RWPE1 (cell line): ENCODE measurements around the gene ISOC2.

Experiments used
- CTCF ChIA-PET: fragments of 350-600 bp; sonication (Branson Sonifier 250); formaldehyde crosslinking; extraction: SDS; loops from one replicate; lab custom pipeline; 2021; lab: Yijun Ruan, JAX
- POLR2A ChIA-PET: fragments of 400-600 bp; formaldehyde crosslinking; extraction: SDS; loops from one replicate; lab custom pipeline; 2020; ENCODE audit warnings: antibody characterized with exemption; ENCODE audit not compliant: low non-redundant PET; lab: Yijun Ruan, JAX
- DNase-seq: peaks from one replicate; pipeline ENCODE4 v3.0.0; 2012; ENCODE audit warnings: low spot score
- H3K27ac ChIP-seq: fragments of 450-650 bp; 2 replicates; pipeline ENCODE4 v1.5.1; 2017
- CTCF ChIP-seq: fragments of 450-650 bp; conservative IDR thresholded peaks from 2 replicates; pipeline ENCODE4 v1.5.1; 2017; ENCODE audit warnings: low read depth, mild to moderate bottlenecking

ISOC2 gene

GRCh38 chr19:55456347-55456746 lies 5.1 kb downstream of the ISOC2 start:
- TF ChIP-seq CTCF: no peak
- no peak for DNase-seq
- ChIA-PET POLR2A (no interaction called here), CTCF (no interaction called here)
- H3K27ac ChIP-seq: peak overlapping the region; percentile 57

- ChIA-PET CTCF (no interaction called here), POLR2A (interaction anchor here (0.5 kb wide), 1 partner anchor 80 kb away, joined by 6 read pairs; no protein-coding TSS in a partner anchor)
- no peak overlapping the region for H3K27ac ChIP-seq
- DNase-seq: no peak
- no peak for TF ChIP-seq CTCF
These were observed 5.7 kb downstream of the ISOC2 start for GRCh38 chr19:55455576-55456235.

GRCh38 chr19:55454787-55455243 lies 6.6 kb downstream of the ISOC2 start:
- peak; percentile 73 for TF ChIP-seq CTCF
- no peak overlapping the region for H3K27ac ChIP-seq
- DNase-seq: peak; percentile 42
- ChIA-PET CTCF (no interaction called here), POLR2A (interaction anchor here (0.5 kb wide), 1 partner anchor 79 kb away, joined by 6 read pairs; no protein-coding TSS in a partner anchor)

- no peak for TF ChIP-seq CTCF
- ChIA-PET POLR2A (interaction anchor here (0.5 kb wide), 1 partner anchor 214 kb away, joined by 3 read pairs; no protein-coding TSS in a partner anchor), CTCF (interaction anchor here (0.5 to 3.6 kb wide), 5 partner anchors 14 to 313 kb away, joined by 3 to 11 read pairs (median 3); no protein-coding TSS in a partner anchor)
- DNase-seq: no peak
- H3K27ac ChIP-seq: peak overlapping the region; percentile 46
These were observed 7.8 kb downstream of the ISOC2 start for GRCh38 chr19:55453511-55454260.

GRCh38 chr19:55452749-55453346 lies 8.6 kb downstream of the ISOC2 start:
- DNase-seq: peak; percentile 73
- TF ChIP-seq CTCF: no peak
- POLR2A ChIA-PET: no interaction called here
- H3K27ac ChIP-seq: peak overlapping the region; percentile 46
- CTCF ChIA-PET: interaction anchor here (3.6 kb wide), 1 partner anchor 15 kb away, joined by 11 read pairs; no protein-coding TSS in a partner anchor
